GM18907 (cell line): ENCODE data around the gene ROBO1.
"Not testable (repeated sequence)": the region's sequence is repeated elsewhere in the genome, so short reads cannot be mapped to it uniquely, and the experiment has no call there.

Experiments
- ATAC-seq: cut with Tn5 transposase; IDR thresholded peaks from one replicate; pipeline ENCODE4 v1.9.1; 2021; ENCODE audit warnings: mild to moderate bottlenecking, moderate library complexity; ENCODE audit not compliant: unreplicated experiment

The ROBO1 gene

GRCh38 chr3:79555655-79556054 is 212.1 kb downstream of the ROBO1 start:
- ATAC-seq: no peak

DNA sequence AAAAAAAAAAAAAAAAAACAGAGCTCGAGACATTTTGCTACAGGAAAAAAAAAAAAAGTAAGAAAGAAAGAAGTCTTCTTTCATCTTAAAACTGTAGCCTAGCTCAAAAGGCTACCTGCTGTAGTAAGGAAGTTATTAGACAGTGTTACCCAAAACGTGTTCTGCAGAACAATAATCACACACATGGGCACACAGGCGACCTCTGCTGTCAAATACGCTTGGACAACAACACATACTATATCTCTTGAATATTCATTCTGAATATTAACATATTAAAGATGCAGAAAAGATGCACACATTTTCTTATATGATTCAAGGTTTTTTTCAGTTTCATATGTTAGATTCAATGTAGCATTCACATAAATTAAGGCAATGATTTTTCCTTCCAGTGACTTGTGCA is 215.8 kb downstream of the ROBO1 start:
- no peak for ATAC-seq

DNA sequence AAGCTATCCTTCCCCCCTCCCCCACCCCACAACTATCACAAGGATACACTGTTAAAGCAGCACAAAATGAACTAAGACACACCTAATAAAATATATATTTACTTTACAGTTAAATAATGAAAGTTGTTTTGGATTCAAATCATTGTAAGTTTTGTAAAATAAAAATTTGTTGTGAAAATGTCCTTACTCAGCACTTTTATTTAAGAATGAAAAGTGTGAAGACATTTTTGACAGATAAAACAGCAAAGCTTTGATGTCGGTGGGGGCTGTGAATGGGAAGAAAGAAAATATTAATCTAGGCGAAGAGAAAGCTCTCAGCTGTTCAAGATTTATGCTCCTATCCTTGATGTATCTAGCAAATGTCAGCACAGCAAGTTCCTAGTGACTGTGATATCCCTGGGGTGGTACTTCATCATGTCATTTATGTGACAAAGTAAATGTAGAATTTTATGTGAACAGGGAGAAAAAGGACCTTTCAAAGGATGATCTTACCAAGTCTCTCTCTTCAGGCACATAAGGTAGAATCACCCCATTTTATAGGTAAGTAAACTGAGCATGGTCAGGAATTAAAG is 216.4 kb downstream of the ROBO1 start:
- ATAC-seq: no peak

DNA sequence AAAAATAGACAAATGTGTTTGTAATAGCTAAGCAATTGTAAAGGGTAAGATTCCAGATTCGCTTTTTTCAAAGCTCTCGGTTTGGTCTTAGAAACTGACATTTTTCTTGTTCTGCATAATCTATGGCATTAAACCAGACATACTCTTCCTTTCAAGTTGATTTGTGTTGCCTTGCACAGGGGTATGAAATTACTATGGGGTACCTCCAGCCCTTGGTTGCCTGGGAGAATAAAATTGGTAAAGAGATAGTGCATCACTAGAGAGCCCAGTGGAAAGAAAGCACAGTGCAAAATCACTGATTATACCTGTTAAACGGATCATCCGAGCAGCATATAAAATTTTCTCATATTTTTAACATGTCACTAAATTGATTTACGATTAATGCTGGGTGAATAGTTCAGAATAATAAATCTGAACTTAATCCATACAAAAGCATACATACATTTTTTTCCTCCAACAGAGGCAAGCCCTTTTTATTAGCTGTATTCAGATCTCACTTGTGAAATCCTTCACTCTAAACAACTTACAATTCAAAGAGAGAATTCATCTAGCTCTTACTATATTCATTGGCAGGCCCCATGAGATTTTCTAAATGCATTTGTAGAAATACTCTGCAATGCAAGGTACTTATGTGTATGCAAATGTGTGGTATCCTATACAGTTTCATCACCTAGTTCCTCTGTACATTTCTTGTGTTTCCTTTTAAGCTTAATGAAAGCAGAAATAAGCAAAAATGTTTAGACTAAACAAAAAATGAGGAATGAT is 224.4 kb downstream of the ROBO1 start:
- ATAC-seq: no peak

- ATAC-seq: no peak
These were observed 233.1 kb downstream of the ROBO1 start for GRCh38 chr3:79534727-79535126.

- ATAC-seq: no peak
These were observed 236.1 kb downstream of the ROBO1 start for GRCh38 chr3:79531566-79532295.

DNA sequence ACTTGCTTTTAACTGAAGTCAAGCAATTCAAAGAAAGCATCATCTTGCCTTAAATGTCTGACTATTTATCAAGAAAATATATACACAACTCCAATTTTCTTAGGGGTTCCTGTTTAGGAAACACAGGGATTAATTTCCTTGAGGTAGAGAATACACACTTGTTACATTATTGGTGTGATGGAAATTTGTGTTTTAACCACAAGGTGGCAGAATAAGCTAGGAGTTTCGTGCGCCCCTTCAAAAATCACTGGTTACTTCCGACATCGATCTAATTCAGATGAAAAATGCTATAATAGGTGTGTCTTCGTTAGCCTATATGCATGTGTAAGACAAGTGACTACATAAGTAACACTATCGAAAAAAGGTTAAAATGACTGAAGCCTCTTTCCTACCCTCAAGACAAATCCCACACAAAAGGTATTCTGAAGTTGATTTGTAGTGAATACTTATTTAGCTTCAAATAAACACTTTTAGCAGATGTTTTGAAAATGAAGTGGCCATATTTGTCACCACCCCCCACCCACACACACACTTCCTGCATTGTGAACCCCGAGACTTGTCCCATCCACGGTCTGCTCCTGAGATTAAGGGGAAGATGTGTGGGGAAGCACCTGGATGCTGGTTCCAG is 246.5 kb downstream of the ROBO1 start:
- peak; percentile 86 for ATAC-seq

GRCh38 chr3:79517766-79518413 is 249.9 kb downstream of the ROBO1 start:
- ATAC-seq: no peak

- no peak for ATAC-seq
These were observed 251.0 kb downstream of the ROBO1 start for GRCh38 chr3:79516795-79517194.

GRCh38 chr3:79515072-79515471 is 252.7 kb downstream of the ROBO1 start:
- no peak for ATAC-seq

- ATAC-seq: no peak
These were observed 253.7 kb downstream of the ROBO1 start for GRCh38 chr3:79514069-79514468.

DNA sequence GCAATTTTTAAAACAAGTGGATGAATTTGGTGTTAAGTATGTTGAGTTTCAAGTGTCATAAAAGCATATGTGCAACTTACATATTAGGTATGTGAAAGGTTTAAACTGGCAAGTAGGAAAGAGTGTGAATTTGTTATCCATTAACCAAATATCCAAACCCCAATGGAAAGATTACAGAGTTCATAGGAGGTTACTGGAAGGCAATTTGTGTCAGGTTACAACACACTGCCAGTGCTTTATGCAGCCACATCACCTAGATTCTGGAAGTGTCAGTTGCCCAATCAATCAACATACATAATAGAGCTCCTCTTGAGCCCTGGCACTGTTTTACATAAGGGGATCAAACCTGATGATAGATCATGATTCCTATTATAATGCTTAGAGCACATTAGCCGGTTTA is 261.0 kb downstream of the ROBO1 start:
- ATAC-seq: no peak

DNA sequence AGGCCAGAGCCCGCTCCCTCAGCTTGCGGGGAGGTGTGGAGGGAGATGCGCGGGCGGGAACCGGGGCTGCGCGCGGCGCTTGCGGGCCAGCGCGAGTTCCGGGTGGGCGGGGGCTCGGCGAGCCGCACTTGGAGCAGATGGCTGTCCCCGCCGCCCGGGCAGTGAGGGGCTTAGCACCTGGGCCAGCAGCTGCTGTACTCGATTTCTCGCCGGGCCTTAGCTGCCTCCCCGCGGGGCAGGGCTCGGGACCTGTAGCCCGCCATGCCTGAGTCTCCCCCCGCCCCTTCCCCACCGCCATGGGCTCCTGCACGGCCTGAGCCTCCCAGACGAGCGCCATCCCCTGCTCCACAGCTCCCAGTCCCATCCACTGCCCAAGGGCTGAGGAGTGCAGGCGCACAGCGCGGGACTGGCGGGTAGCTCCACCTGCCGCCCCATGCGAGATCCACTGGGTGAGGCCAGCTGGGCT is 265.5 kb downstream of the ROBO1 start:
- not testable (repeated sequence) for ATAC-seq

DNA sequence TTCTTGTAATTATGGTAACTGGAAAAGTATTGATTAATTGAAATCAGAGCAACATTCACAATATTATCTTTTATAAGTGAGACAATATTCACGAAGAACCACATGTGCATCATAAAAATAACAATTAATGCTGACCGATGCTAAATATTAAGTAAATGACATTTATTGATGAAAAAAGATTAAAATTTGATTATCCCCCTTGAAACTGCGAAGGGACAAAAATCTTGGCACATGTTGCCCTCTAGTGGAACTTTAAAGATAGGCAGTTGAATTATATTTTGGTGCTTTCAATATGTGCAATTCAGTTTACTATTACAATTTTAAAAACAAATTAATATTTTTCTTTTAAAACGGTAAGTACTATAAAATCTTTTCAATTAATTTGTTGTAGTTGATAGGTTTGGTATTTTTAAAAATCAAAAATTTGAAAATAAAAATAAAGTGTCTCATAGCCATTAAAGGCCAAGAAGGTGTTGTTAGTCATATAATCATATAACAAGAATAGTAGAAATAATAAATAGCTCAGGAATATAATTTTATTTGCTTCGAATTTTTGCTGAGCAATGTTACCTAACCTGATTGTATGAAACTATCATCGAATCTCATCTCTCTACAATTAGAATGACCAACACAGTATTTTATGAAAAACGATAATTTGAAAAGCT is 270.2 kb downstream of the ROBO1 start:
- ATAC-seq: no peak

DNA sequence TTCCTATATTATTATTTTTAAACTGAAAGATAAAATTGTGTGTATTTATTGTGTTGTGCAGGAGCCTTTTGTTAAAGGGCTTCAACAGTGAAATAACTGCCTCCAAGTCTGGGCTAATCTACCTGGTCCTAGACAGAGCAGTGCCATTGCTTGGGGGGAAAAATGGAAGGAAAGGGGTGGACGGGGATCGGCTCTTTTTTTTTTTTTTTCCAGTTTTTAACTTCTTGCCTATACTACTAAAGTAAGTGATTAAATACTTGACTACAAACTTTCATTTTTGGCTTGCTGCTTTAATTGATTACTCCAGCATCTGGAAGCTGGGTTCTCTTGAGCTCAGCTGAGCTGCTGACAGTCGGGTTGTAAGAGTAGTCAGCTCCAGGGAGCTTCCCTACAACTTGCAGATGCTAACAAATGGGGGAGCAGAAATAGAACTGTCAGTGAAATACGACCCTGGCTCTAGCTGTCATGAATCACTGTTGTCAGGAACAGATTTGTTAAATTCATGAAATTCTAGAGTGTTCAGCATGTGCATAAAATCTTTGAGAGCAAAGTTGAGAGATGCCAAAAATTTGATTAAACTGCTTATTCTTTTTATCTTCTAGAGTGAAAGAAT is 276.7 kb downstream of the ROBO1 start:
- no peak for ATAC-seq

GRCh38 chr3:79490165-79491028 is 277.4 kb downstream of the ROBO1 start:
- ATAC-seq: no peak

- ATAC-seq: no peak
These were observed 279.4 kb downstream of the ROBO1 start for GRCh38 chr3:79488407-79488806.

- no peak for ATAC-seq
These were observed 287.1 kb downstream of the ROBO1 start for GRCh38 chr3:79480746-79481145.

GRCh38 chr3:79478620-79479019 is 289.2 kb downstream of the ROBO1 start:
- ATAC-seq: no peak
